Mammary epithelial cell (primary cell): ENCODE measurements around the gene GALNT13.

ENCODE experiments used
- EZH2 ChIP-seq: IDR thresholded peaks from 2 replicates; pipeline ENCODE4 v1.6.1; 2012; ENCODE audit warnings: low read length, inconsistent platforms, borderline replicate concordance
- TF ChIP-seq, protein P1 (sequence below), 2 donors: IDR thresholded peaks in 1 of 2; conservative IDR thresholded peaks in 1 of 2; 2 replicates each; pipeline ENCODE4 v1.5.1; 2011 to 2012; ENCODE audit warnings: inconsistent platforms in 2 of 2, low read length in 2 of 2, mild to moderate bottlenecking in 2 of 2, control low read depth in 1 of 2, low read depth in 1 of 2; ENCODE audit not compliant: insufficient read depth in 1 of 2; ENCODE audit errors: extremely low read depth in 1 of 2

DNA sequence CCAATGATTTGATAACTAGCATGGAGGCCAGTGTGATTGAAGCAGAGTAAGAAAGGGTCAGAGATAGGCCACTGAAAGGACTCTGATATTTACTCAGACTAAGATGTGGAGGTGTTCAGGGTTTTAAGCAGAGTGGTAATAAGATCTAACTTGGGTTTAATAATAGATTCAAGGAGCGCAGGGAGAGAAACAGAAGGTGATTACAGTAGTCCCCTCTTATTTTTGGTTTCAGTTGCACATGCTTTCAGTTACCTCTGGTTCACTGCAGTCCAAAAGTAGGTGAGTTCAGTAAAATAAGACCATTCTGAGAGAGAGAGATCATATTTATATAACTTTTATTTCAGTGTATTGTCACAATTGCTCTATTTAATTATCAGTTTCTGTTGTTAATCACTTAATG is 13.5 kb upstream of the GALNT13 start:
- TF ChIP-seq, protein P1, sequence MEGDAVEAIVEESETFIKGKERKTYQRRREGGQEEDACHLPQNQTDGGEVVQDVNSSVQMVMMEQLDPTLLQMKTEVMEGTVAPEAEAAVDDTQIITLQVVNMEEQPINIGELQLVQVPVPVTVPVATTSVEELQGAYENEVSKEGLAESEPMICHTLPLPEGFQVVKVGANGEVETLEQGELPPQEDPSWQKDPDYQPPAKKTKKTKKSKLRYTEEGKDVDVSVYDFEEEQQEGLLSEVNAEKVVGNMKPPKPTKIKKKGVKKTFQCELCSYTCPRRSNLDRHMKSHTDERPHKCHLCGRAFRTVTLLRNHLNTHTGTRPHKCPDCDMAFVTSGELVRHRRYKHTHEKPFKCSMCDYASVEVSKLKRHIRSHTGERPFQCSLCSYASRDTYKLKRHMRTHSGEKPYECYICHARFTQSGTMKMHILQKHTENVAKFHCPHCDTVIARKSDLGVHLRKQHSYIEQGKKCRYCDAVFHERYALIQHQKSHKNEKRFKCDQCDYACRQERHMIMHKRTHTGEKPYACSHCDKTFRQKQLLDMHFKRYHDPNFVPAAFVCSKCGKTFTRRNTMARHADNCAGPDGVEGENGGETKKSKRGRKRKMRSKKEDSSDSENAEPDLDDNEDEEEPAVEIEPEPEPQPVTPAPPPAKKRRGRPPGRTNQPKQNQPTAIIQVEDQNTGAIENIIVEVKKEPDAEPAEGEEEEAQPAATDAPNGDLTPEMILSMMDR (conservative IDR thresholded peaks at IDR 0.05 in 1 of 2, IDR thresholded peaks at IDR 0.05 in 1 of 2; ENCODE audit: extremely low read depth in 1 of 2, insufficient read depth in 1 of 2, low read depth in 1 of 2, low read length in 2 of 2), result no peak
- TF ChIP-seq EZH2, result no peak
